Ureter (tissue), 1 donor: ENCODE measurements around the gene RPP25L. TPM values are rescaled to one million over a fixed set of nuclear protein-coding genes. Genes with fewer than 3 reads are reported as not detected.

Source experiments
- DNase-seq: peaks from one replicate; pipeline ENCODE4 v3.0.0-alpha.2; 2020; ENCODE audit warnings: low spot score
- total RNA-seq: library from RNA; stranded (reverse); gene quantifications from one replicate; pipeline ENCODE4 v1.2.4, GENCODE V29; 2023
- donor health status: DM: yes; HTN: yes; CAD: no.

Gene RPP25L
- total RNA-seq, 1 donor from 2014 or later: 26.0 TPM

GRCh38 chr9:34568774-34569173 lies 43.1 kb downstream of the RPP25L start:
- DNase-seq: no peak

- no peak for DNase-seq
These were observed 43.8 kb downstream of the RPP25L start for GRCh38 chr9:34568133-34568532.

GRCh38 chr9:34566972-34567371 lies 44.9 kb downstream of the RPP25L start:
- no peak for DNase-seq

GRCh38 chr9:34566322-34566721 lies 45.6 kb downstream of the RPP25L start:
- DNase-seq: no peak

- no peak for DNase-seq
These were observed 46.0 kb downstream of the RPP25L start for GRCh38 chr9:34565856-34566255.

GRCh38 chr9:34564617-34565016 lies 47.3 kb downstream of the RPP25L start:
- DNase-seq: no peak

- no peak for DNase-seq
These were observed 48.6 kb downstream of the RPP25L start for GRCh38 chr9:34563262-34563661.

GRCh38 chr9:34562135-34562745 lies 49.7 kb downstream of the RPP25L start:
- DNase-seq: no peak

- DNase-seq: no peak
These were observed 51.2 kb downstream of the RPP25L start for GRCh38 chr9:34560599-34561214.

Other genes starting within 250 kb of the RPP25L start
- 8.1 TPM for gene MYORG, start 235.2 kb downstream of the RPP25L start, total RNA-seq
- gene FAM219A, start 153.5 kb downstream of the RPP25L start, total RNA-seq: 22.3 TPM
- gene DNAI1, start 153.3 kb downstream of the RPP25L start, total RNA-seq: not detected
- 0.36 TPM for gene ENHO, start 89.1 kb downstream of the RPP25L start, total RNA-seq
- gene CNTFR, start 22.4 kb downstream of the RPP25L start, total RNA-seq: 9.4 TPM
- 86.8 TPM for gene DCTN3, start 8.4 kb upstream of the RPP25L start, total RNA-seq
- gene ARID3C, start 17.0 kb upstream of the RPP25L start, total RNA-seq: not detected
- 56.8 TPM for gene SIGMAR1, start 25.7 kb upstream of the RPP25L start, total RNA-seq
- gene GALT, start 34.6 kb upstream of the RPP25L start, total RNA-seq: 52.7 TPM
- 19.4 TPM for gene IL11RA, start 40.1 kb upstream of the RPP25L start, total RNA-seq
- 0.68 TPM for gene CCL27, start 50.6 kb upstream of the RPP25L start, total RNA-seq
- 11.4 TPM for gene CCL19, start 79.2 kb upstream of the RPP25L start, total RNA-seq
- 55.1 TPM for gene CCL21, start 98.0 kb upstream of the RPP25L start, total RNA-seq